Suprapubic skin (tissue), 4 donors: ENCODE results near the gene BCL11A. TPM values are rescaled to one million over a fixed set of nuclear protein-coding genes. Genes with fewer than 3 reads are reported as not detected.

Experiments
- DNase-seq, 2 donors: peaks; one replicate each; pipeline ENCODE4 v3.0.0-alpha.2; 2019; ENCODE audit warnings: low spot score in 2 of 2
- H3K27ac ChIP-seq: fragments of 200-600 bp; sonication (generic); one replicate; pipeline ENCODE4 v1.5.1; 2019
- H3K27me3 ChIP-seq: fragments of 200-600 bp; sonication (generic); one replicate; pipeline ENCODE4 v1.5.1; 2019
- H3K36me3 ChIP-seq: fragments of 200-600 bp; sonication (generic); one replicate; pipeline ENCODE4 v1.5.1; 2019
- H3K4me1 ChIP-seq: fragments of 200-600 bp; sonication (generic); one replicate; pipeline ENCODE4 v1.5.1; 2019
- H3K4me3 ChIP-seq: fragments of 200-600 bp; sonication (generic); one replicate; pipeline ENCODE4 v1.5.1; 2019; ENCODE audit warnings: mild to moderate bottlenecking
- H3K9me3 ChIP-seq: fragments of 200-600 bp; sonication (generic); one replicate; pipeline ENCODE4 v1.5.1; 2019
- CTCF ChIP-seq, 2 donors: fragments of 200-600 bp in 1 of 2; fragments of 450-650 bp in 1 of 2; sonication (generic) in 1 of 2; IDR thresholded peaks; one replicate each; pipeline ENCODE4 v1.5.1; 2016 to 2019; ENCODE audit warnings: antibody characterized with exemption in 2 of 2, mild to moderate bottlenecking in 1 of 2, moderate library complexity in 1 of 2
- EP300 ChIP-seq: sonication (generic); formaldehyde crosslinking; IDR thresholded peaks from one replicate; pipeline ENCODE4 v1.6.1; 2017; ENCODE audit warnings: antibody characterized with exemption
- POLR2A ChIP-seq, 2 donors: fragments of 450-650 bp; IDR thresholded peaks; one replicate each; pipeline ENCODE4 v1.6.1; 2017; ENCODE audit warnings: antibody characterized with exemption in 2 of 2, mild to moderate bottlenecking in 2 of 2, moderate library complexity in 2 of 2
- POLR2AphosphoS5 ChIP-seq, 3 donors: sonication (generic); formaldehyde crosslinking; IDR thresholded peaks; one replicate each; pipeline ENCODE4 v1.6.1; 2017; ENCODE audit warnings: antibody characterized with exemption in 3 of 3
- WGBS: methylation state at CpG from one replicate; pipeline ENCODE4 v1.1.5; 2018; 5-methylcytosine and 5-hydroxymethylcytosine counted together
- total RNA-seq, 4 donors: library from RNA; depleted of rRNA; stranded (reverse); fragments of >200 nt; gene quantifications; one replicate each; pipeline ENCODE4 v1.1.0, GENCODE V29; 2016

BCL11A gene
- total RNA-seq, 4 donors from 2014 or later, result 67.1 to 222 (median 113) TPM

GRCh38 chr2:60468382-60469085 is 84.9 kb downstream of the BCL11A start:
- no peak overlapping the region for H3K4me3 ChIP-seq
- peaks cover 31% of the 10 kb centered on the region for H3K4me1 ChIP-seq
- DNase-seq, result no peak
- no peaks in the 10 kb centered on the region for H3K9me3 ChIP-seq
- peak overlapping the region; percentile 14 for H3K27ac ChIP-seq
- H3K27me3 ChIP-seq, result no peaks in the 10 kb centered on the region
- no peaks in the 10 kb centered on the region for H3K36me3 ChIP-seq
- TF ChIP-seq POLR2A (IDR thresholded peaks at IDR 0.05), result no peak
- no peak for TF ChIP-seq POLR2AphosphoS5 (IDR thresholded peaks at IDR 0.05)
- no peak for TF ChIP-seq EP300
- TF ChIP-seq CTCF (IDR thresholded peaks at IDR 0.05), result no peak
- WGBS, result 67% methylated on average over 7 of the region's 7 CpGs

- Histone ChIP-seq H3K36me3 (peaks cover 8% of the 10 kb centered on the region), H3K4me1 (peaks cover 17% of the 10 kb centered on the region), H3K4me3 (no peak overlapping the region), H3K9me3 (no peaks in the 10 kb centered on the region), H3K27me3 (no peaks in the 10 kb centered on the region), H3K27ac (peak overlapping the region; percentile 62)
- WGBS, result 56% methylated on average over 3 of the region's 3 CpGs
- TF ChIP-seq EP300, result no peak
- TF ChIP-seq POLR2A (IDR thresholded peaks at IDR 0.05), result no peak
- no peak for TF ChIP-seq POLR2AphosphoS5 (IDR thresholded peaks at IDR 0.05)
- TF ChIP-seq CTCF (IDR thresholded peaks at IDR 0.05), result no peak
- no peak for DNase-seq
These were observed 87.2 kb downstream of the BCL11A start for GRCh38 chr2:60466161-60466702.

DNA sequence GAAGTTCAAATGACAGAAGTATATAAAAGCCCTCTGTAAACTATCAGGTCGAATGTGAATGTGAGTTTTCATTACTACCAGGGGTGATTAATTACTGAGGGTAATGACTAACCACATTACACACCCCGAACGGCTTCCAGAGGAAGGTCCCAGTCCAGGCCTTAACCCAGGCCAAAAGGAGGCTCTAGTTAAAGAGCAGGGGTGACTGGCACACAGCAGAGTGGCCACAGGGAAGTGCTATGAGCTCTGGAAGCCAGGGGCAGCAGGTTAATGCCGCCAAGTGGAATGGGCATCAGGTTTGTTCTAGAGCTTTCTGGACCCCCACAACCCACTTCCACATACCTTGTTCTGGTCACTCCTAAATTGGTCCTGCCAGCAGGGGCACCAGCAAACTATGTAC is 87.7 kb downstream of the BCL11A start:
- Histone ChIP-seq H3K27me3 (no peaks in the 10 kb centered on the region), H3K36me3 (peaks cover 13% of the 10 kb centered on the region), H3K4me1 (peaks cover 17% of the 10 kb centered on the region), H3K9me3 (no peaks in the 10 kb centered on the region), H3K4me3 (no peak overlapping the region), H3K27ac (peak overlapping the region; percentile 62)
- WGBS, result 61% methylated on average over 4 of the region's 4 CpGs
- DNase-seq, result no peak
- TF ChIP-seq POLR2A (IDR thresholded peaks at IDR 0.05) (no peak), EP300 (no peak), CTCF (IDR thresholded peaks at IDR 0.05) (no peak), POLR2AphosphoS5 (IDR thresholded peaks at IDR 0.05) (no peak)

DNA sequence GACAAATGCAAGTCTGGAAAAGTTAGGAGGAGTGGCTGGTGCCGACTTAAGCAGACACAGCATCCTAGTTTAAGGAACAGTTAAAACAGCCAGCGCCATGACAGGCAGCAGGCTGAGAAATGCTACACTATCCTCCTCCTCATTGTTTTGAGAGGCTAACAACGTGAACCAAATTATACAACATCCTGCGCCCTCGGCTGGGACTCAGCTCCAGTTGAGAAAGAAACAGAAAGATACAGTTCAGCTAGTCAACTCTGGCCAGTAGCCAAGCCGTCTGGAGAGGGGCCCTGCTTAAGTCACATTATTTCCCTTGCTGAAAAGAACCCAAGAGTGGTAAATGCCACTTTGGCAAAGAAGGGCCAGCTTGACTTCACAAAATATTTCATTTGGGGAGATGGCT is 90.2 kb downstream of the BCL11A start:
- DNase-seq, result no peak
- no peak overlapping the region for H3K4me3 ChIP-seq
- TF ChIP-seq CTCF (IDR thresholded peaks at IDR 0.05), result no peak
- no peak for TF ChIP-seq POLR2AphosphoS5 (IDR thresholded peaks at IDR 0.05)
- TF ChIP-seq EP300, result no peak
- TF ChIP-seq POLR2A (IDR thresholded peaks at IDR 0.05), result no peak
- 37% methylated on average over 6 of the region's 6 CpGs for WGBS
- peaks cover 17% of the 10 kb centered on the region for H3K4me1 ChIP-seq
- H3K27ac ChIP-seq, result no peak overlapping the region
- H3K27me3 ChIP-seq, result no peaks in the 10 kb centered on the region
- peaks cover 18% of the 10 kb centered on the region for H3K36me3 ChIP-seq
- H3K9me3 ChIP-seq, result no peaks in the 10 kb centered on the region

DNA sequence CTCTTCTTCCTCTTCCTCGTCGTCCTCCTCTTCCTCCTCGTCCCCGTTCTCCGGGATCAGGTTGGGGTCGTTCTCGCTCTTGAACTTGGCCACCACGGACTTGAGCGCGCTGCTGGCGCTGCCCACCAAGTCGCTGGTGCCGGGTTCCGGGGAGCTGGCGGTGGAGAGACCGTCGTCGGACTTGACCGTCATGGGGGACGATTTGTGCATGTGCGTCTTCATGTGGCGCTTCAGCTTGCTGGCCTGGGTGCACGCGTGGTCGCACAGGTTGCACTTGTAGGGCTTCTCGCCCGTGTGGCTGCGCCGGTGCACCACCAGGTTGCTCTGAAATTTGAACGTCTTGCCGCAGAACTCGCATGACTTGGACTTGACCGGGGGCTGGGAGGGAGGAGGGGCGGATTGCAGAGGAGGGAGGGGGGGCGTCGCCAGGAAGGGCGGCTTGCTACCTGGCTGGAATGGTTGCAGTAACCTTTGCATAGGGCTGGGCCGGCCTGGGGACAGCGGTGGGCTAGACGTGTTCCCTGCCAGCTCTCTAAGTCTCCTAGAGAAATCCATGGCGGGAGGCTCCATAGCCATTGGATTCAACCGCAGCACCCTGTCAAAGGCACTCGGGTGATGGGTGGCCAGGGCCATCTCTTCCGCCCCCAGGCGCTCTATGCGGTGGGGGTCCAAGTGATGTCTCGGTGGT is 91.9 kb downstream of the BCL11A start:
- Histone ChIP-seq H3K27me3 (no peaks in the 10 kb centered on the region), H3K4me1 (peaks cover 17% of the 10 kb centered on the region), H3K27ac (no peak overlapping the region), H3K36me3 (peaks cover 18% of the 10 kb centered on the region), H3K4me3 (no peak overlapping the region), H3K9me3 (no peaks in the 10 kb centered on the region)
- WGBS, result 94% methylated on average over 38 of the region's 47 CpGs
- TF ChIP-seq POLR2AphosphoS5 (IDR thresholded peaks at IDR 0.05) (no peak), EP300 (no peak), CTCF (IDR thresholded peaks at IDR 0.05) (no peak), POLR2A (IDR thresholded peaks at IDR 0.05) (no peak)
- DNase-seq, result no peak
